ENCODE results near the gene RHNO1. TPM values are rescaled to one million over a fixed set of nuclear protein-coding genes. Genes with fewer than 3 reads are reported as not detected.

Gene RHNO1
- total and polyA plus RNA-seq, 2 donors (not counting 3 experiments of a cell fraction or from before 2014, with no cell fraction given): 33.8 to 35.2 TPM

- Histone ChIP-seq H3K4me3 (replicated peaks in 1 of 3; ENCODE audit: insufficient read depth in 1 of 3, low read depth in 1 of 3, low read length in 3 of 3) (no peak overlapping the region), H3K9me1 (replicated peaks; ENCODE audit: control insufficient read depth, extremely low read depth, insufficient read depth, low read length) (no peaks in the 10 kb centered on the region), H3K79me2 (ENCODE audit: control insufficient read depth, insufficient read depth, low read length) (no peaks in the 10 kb centered on the region), H3K36me3 (ENCODE audit: control insufficient read depth in 2 of 2, extremely low read depth in 1 of 2, insufficient read depth in 2 of 2, low read length in 2 of 2) (peaks cover 6 to 8% of the 10 kb centered on the region in 2 experiments), H3K27ac (ENCODE audit: insufficient read depth, low read depth, low read length) (no peak overlapping the region), H3K4me1 (ENCODE audit: control insufficient read depth, extremely low read depth, insufficient read depth, low read length) (peaks cover 7% of the 10 kb centered on the region), H3K27me3 (ENCODE audit: control insufficient read depth in 2 of 2, insufficient read depth in 2 of 2, low read length in 2 of 2) (no peaks in the 10 kb centered on the region), H4K20me1 (replicated peaks; ENCODE audit: control insufficient read depth, extremely low read depth, insufficient read depth, low read length) (no peaks in the 10 kb centered on the region), H2AFZ (ENCODE audit: low read depth, low read length) (no peak overlapping the region), H3K9me3 (replicated peaks; ENCODE audit: control insufficient read depth, insufficient read depth, low read length) (no peaks in the 10 kb centered on the region), H3K9ac (replicated peaks; ENCODE audit: extremely low read depth, insufficient read depth, low read length) (no peak overlapping the region), H3K4me2 (ENCODE audit: insufficient read depth, low read length) (no peak overlapping the region)
- ChIA-PET POLR2A (no interaction called here), CTCF (interaction anchor here (1.4 to 2.9 kb wide), 3 partner anchors 9 to 100 kb away, joined by 5 to 12 read pairs (median 5); no protein-coding TSS in a partner anchor)
- no TSS peak for BruUV-seq (replicated peaks)
- TF ChIP-seq GATA2 (IDR thresholded peaks at IDR 0.05; ENCODE audit: insufficient read depth, insufficient read length, low read depth, low read length): no peak
- no peak for TF ChIP-seq POLR2AphosphoS5 (IDR thresholded peaks at IDR 0.05; ENCODE audit: insufficient read depth, low read depth, low read length)
- TF ChIP-seq POLR2A (IDR thresholded peaks at IDR 0.05; ENCODE audit: low read depth, low read length): no peak
- no peak for TF ChIP-seq MAX (IDR thresholded peaks at IDR 0.05; ENCODE audit: insufficient read depth, insufficient read length)
- TF ChIP-seq CTCF (IDR thresholded peaks at IDR 0.05; ENCODE audit: extremely low read depth in 1 of 2, insufficient read depth in 1 of 2, low read depth in 1 of 2, low read length in 2 of 2): no peak
- no peak for TF ChIP-seq MYC (IDR thresholded peaks at IDR 0.05; ENCODE audit: low read depth, low read length)
- no peak for TF ChIP-seq JUN (IDR thresholded peaks at IDR 0.05; ENCODE audit: borderline replicate concordance, insufficient read depth, insufficient read length, low read depth)
- no peak for TF ChIP-seq FOS (IDR thresholded peaks at IDR 0.05; ENCODE audit: borderline replicate concordance, insufficient read depth, low read length)
- TF ChIP-seq EZH2 (IDR thresholded peaks at IDR 0.05; ENCODE audit: borderline replicate concordance, low read depth, low read length, severe bottlenecking): no peak
- dilution Hi-C loops (cut with MboI; ENCODE audit: extremely low pct_ligation_motif_present, low sequenced_read_pairs) (no loop called here), intact Hi-C loops (cut with micrococcal nuclease) (no loop called here)
- DNase-seq (ENCODE audit: low read depth, low spot score) (no peak), FAIRE-seq (no peak)
These were observed 56.6 kb downstream of the RHNO1 start for GRCh38 chr12:2933586-2933985.

All from endothelial cell of umbilical vein (primary cell).